Measurements from ENCODE around the gene UNKL. TPM values are rescaled to one million over a fixed set of nuclear protein-coding genes. Genes with fewer than 3 reads are reported as not detected.

UNKL gene
- total and polyA plus RNA-seq, 4 donors: 7.9 to 31.2 (median 16.9) TPM

GRCh38 chr16:1323296-1324239 is 90.9 kb downstream of the UNKL start:
- TF ChIP-seq CTCF (IDR thresholded peaks at IDR 0.05; ENCODE audit: control extremely low read depth, extremely low read depth): no peak
- Histone ChIP-seq H3K9ac (ENCODE audit: insufficient read depth in 1 of 2, low read length in 2 of 2) (no peak overlapping the region), H3K4me3 (no peak overlapping the region), H3K27me3 (ENCODE audit: control insufficient read depth in 3 of 3, insufficient read depth in 3 of 3, low read length in 2 of 3) (no peaks in the 10 kb centered on the region), H3K9me3 (ENCODE audit: control insufficient read depth in 4 of 4, insufficient read depth in 3 of 4, low read length in 3 of 4) (peaks cover 0 to 4% (median 0%) of the 10 kb centered on the region in 4 donors), H3K4me1 (ENCODE audit: control insufficient read depth in 5 of 5, insufficient read depth in 5 of 5, low read length in 5 of 5) (no peaks in the 10 kb centered on the region), H3K27ac (ENCODE audit: low read depth in 1 of 2, low read length in 1 of 2) (no peak overlapping the region), H3K36me3 (ENCODE audit: control insufficient read depth in 4 of 4, insufficient read depth in 4 of 4, low read length in 4 of 4) (peaks cover 21 to 64% (median 29%) of the 10 kb centered on the region in 4 donors)
- ATAC-seq (ENCODE audit: insufficient read depth, low FRiP score) (no peak), DNase-seq (no peak)
- WGBS, 2 donors: 83 to 88% methylated on average over 33 to 35 of the region's 35 CpGs

- H3K36me3 ChIP-seq (ENCODE audit: control insufficient read depth in 4 of 4, insufficient read depth in 4 of 4, low read length in 4 of 4): peaks cover 25 to 74% (median 38%) of the 10 kb centered on the region in 4 donors
- no peak overlapping the region for H3K27ac ChIP-seq (ENCODE audit: low read depth in 1 of 2, low read length in 1 of 2)
- ATAC-seq (ENCODE audit: insufficient read depth, low FRiP score) (no peak), DNase-seq (no peak)
- no peaks in the 10 kb centered on the region for H3K4me1 ChIP-seq (ENCODE audit: control insufficient read depth in 5 of 5, insufficient read depth in 5 of 5, low read length in 5 of 5)
- H3K4me3 ChIP-seq: no peak overlapping the region
- H3K9ac ChIP-seq (ENCODE audit: insufficient read depth in 1 of 2, low read length in 2 of 2): no peak overlapping the region
- WGBS, 2 donors: 97 to 98% methylated on average over 8 of the region's 8 CpGs
- H3K27me3 ChIP-seq (ENCODE audit: control insufficient read depth in 3 of 3, insufficient read depth in 3 of 3, low read length in 2 of 3): no peaks in the 10 kb centered on the region
- H3K9me3 ChIP-seq (ENCODE audit: control insufficient read depth in 4 of 4, insufficient read depth in 3 of 4, low read length in 3 of 4): peaks cover 0 to 4% (median 0%) of the 10 kb centered on the region in 4 donors
- no peak for TF ChIP-seq CTCF (IDR thresholded peaks at IDR 0.05; ENCODE audit: control extremely low read depth, extremely low read depth)
Measured at GRCh38 chr16:1322407-1322806, 92.1 kb downstream of the UNKL start.

GRCh38 chr16:1320658-1321240 is 93.8 kb downstream of the UNKL start:
- peaks cover 0 to 4% (median 0%) of the 10 kb centered on the region in 4 donors for H3K9me3 ChIP-seq (ENCODE audit: control insufficient read depth in 4 of 4, insufficient read depth in 3 of 4, low read length in 3 of 4)
- no peak for ATAC-seq (ENCODE audit: insufficient read depth, low FRiP score)
- peaks cover 31 to 80% (median 50%) of the 10 kb centered on the region in 4 donors for H3K36me3 ChIP-seq (ENCODE audit: control insufficient read depth in 4 of 4, insufficient read depth in 4 of 4, low read length in 4 of 4)
- H3K27ac ChIP-seq (ENCODE audit: low read depth in 1 of 2, low read length in 1 of 2): no peak overlapping the region
- H3K27me3 ChIP-seq (ENCODE audit: control insufficient read depth in 3 of 3, insufficient read depth in 3 of 3, low read length in 2 of 3): no peaks in the 10 kb centered on the region
- no peak overlapping the region for H3K9ac ChIP-seq (ENCODE audit: insufficient read depth in 1 of 2, low read length in 2 of 2)
- 84 to 90% methylated on average over 19 to 22 of the region's 22 CpGs for WGBS, 2 donors
- no peaks in the 10 kb centered on the region for H3K4me1 ChIP-seq (ENCODE audit: control insufficient read depth in 5 of 5, insufficient read depth in 5 of 5, low read length in 5 of 5)
- DNase-seq: no peak
- TF ChIP-seq CTCF (IDR thresholded peaks at IDR 0.05; ENCODE audit: control extremely low read depth, extremely low read depth): no peak
- no peak overlapping the region for H3K4me3 ChIP-seq
